ENCODE results near the gene NAA20. TPM values are rescaled to one million over a fixed set of nuclear protein-coding genes. Genes with fewer than 3 reads are reported as not detected.

The NAA20 gene
- total RNA-seq, 2 experiments from 2014 or later: 53.3 to 53.7 TPM

- POLR2A ChIA-PET: interaction anchor here (0.5 kb wide), 1 partner anchor 511 kb away, joined by 3 read pairs; no protein-coding TSS in a partner anchor
- H3K4me1 Mint-ChIP-seq: no peaks in the 10 kb centered on the region
- no peak for DNase-seq
- H3K4me3 Mint-ChIP-seq: no peak overlapping the region
- H3K36me3 Mint-ChIP-seq (ENCODE audit: low read depth): no peaks in the 10 kb centered on the region
- no peaks in the 10 kb centered on the region for H3K9me3 Mint-ChIP-seq
- H3K27me3 Mint-ChIP-seq: peaks cover 20% of the 10 kb centered on the region
- CTCF ChIA-PET: no interaction called here
- H3K27ac Mint-ChIP-seq: no peak overlapping the region
These were observed 59.3 kb downstream of the NAA20 start for GRCh38 chr20:20076297-20077065.

GRCh38 chr20:20078041-20078440 lies 60.9 kb downstream of the NAA20 start:
- ChIA-PET CTCF (no interaction called here), POLR2A (no interaction called here)
- H3K9me3 Mint-ChIP-seq: no peaks in the 10 kb centered on the region
- DNase-seq: no peak
- no peaks in the 10 kb centered on the region for H3K4me1 Mint-ChIP-seq
- no peak overlapping the region for H3K4me3 Mint-ChIP-seq
- no peaks in the 10 kb centered on the region for H3K36me3 Mint-ChIP-seq (ENCODE audit: low read depth)
- peaks cover 31% of the 10 kb centered on the region for H3K27me3 Mint-ChIP-seq
- H3K27ac Mint-ChIP-seq: no peak overlapping the region

GRCh38 chr20:20079102-20079784 lies 62.1 kb downstream of the NAA20 start:
- no peak for DNase-seq
- CTCF ChIA-PET: no interaction called here
- Mint-ChIP-seq H3K36me3 (ENCODE audit: low read depth) (no peaks in the 10 kb centered on the region), H3K9me3 (no peaks in the 10 kb centered on the region), H3K4me3 (no peak overlapping the region), H3K27ac (no peak overlapping the region), H3K27me3 (peaks cover 34% of the 10 kb centered on the region), H3K4me1 (peaks cover 2% of the 10 kb centered on the region)
- POLR2A ChIA-PET: no interaction called here

Other genes with a start within 250 kb of the NAA20 start
- 10 to 100 TPM; 20.4 to 21.8 TPM for gene CRNKL1, start 35.1 kb downstream of the NAA20 start, total RNA-seq
- not detected for gene CFAP61, start 35.2 kb downstream of the NAA20 start, total RNA-seq